Loucy (cell line): ENCODE measurements around the gene MRPS34.
"Not testable (repeated sequence)": the region's sequence is repeated elsewhere in the genome, so short reads cannot be mapped to it uniquely, and the experiment has no call there.

Experiments
- EZH2phosphoT487 ChIP-seq: fragments of 200-600 bp; IDR thresholded peaks from 2 replicates; pipeline ENCODE4 v1.6.1; 2018; ENCODE audit warnings: antibody characterized with exemption, mild to moderate bottlenecking, moderate library complexity, borderline replicate concordance
- TF ChIP-seq, protein P1 (sequence below): fragments of 200-600 bp; sonication (generic); conservative IDR thresholded peaks from 2 replicates; pipeline ENCODE4 v1.5.1; 2014; ENCODE audit warnings: mild to moderate bottlenecking, antibody characterized with exemption, low read length

DNA sequence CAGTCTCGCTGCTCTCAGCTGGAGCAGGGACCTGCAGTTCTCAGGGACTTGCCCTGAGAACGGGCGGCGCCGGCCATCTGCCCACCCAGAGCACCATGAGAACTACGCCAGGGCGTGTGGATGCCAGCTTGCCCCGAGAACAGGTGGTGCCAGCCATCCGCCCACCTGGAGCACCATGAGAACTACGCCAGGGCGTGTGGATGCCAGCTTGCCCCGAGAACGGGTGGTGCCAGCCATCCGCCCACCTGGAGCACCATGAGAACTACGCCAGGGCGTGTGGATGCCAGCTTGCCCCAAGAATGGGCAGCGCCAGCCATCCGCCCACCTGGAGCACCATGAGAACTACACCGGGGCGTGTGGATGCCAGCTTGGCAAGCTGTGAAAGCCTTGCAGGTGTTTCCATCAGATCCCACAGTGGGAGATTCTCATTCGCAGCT is 40.4 kb downstream of the MRPS34 start:
- TF ChIP-seq, protein P1, sequence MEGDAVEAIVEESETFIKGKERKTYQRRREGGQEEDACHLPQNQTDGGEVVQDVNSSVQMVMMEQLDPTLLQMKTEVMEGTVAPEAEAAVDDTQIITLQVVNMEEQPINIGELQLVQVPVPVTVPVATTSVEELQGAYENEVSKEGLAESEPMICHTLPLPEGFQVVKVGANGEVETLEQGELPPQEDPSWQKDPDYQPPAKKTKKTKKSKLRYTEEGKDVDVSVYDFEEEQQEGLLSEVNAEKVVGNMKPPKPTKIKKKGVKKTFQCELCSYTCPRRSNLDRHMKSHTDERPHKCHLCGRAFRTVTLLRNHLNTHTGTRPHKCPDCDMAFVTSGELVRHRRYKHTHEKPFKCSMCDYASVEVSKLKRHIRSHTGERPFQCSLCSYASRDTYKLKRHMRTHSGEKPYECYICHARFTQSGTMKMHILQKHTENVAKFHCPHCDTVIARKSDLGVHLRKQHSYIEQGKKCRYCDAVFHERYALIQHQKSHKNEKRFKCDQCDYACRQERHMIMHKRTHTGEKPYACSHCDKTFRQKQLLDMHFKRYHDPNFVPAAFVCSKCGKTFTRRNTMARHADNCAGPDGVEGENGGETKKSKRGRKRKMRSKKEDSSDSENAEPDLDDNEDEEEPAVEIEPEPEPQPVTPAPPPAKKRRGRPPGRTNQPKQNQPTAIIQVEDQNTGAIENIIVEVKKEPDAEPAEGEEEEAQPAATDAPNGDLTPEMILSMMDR = not testable (repeated sequence)
- not testable (repeated sequence) for TF ChIP-seq EZH2phosphoT487
